Activated CD8-positive, alpha-beta memory T cell treated with anti-CD3 and anti-CD28 coated beads for 36 hours (primary cell): ENCODE results near the gene TEKTIP1. TPM values are rescaled to one million over a fixed set of nuclear protein-coding genes. Genes with fewer than 3 reads are reported as not detected.
"Not testable (repeated sequence)": the region's sequence is repeated elsewhere in the genome, so short reads cannot be mapped to it uniquely, and the experiment has no call there.

Experiments
- CTCF ChIA-PET: fragments of 350-600 bp; sonication (Branson Sonifier 250); formaldehyde crosslinking; loops from one replicate; lab custom pipeline; 2021; ENCODE audit warnings: antibody characterized with exemption; lab: Charles Lee
- POLR2A ChIA-PET: fragments of 350-600 bp; sonication (Branson Sonifier 250); formaldehyde crosslinking; loops from one replicate; lab custom pipeline; 2021; ENCODE audit warnings: antibody characterized with exemption; lab: Charles Lee
- total RNA-seq, 2 experiments: library from RNA; stranded (reverse); gene quantifications; one replicate each; pipeline ENCODE4 v1.2.3, GENCODE V29; 2021

TEKTIP1 gene
- total RNA-seq, 2 experiments from 2014 or later = 0.67 to 0.78 TPM

GRCh38 chr19:3547301-3547731 is 8.3 kb downstream of the TEKTIP1 start:
- ChIA-PET CTCF (interaction anchor here (1.5 to 4.7 kb wide), 3 partner anchors 10 to 39 kb away, joined by 3 to 43 read pairs (median 4); partner anchors contain the start of gene MFSD12), POLR2A (no interaction called here)

- ChIA-PET POLR2A (no interaction called here), CTCF (interaction anchor here (0.5 to 4.7 kb wide), 3 partner anchors 10 to 171 kb away, joined by 3 to 43 read pairs (median 7); partner anchors contain the start of gene MFSD12)
These were observed 8.9 kb downstream of the TEKTIP1 start for GRCh38 chr19:3547767-3548282.

GRCh38 chr19:3548606-3549005 is 9.6 kb downstream of the TEKTIP1 start:
- ChIA-PET POLR2A (no interaction called here), CTCF (interaction anchor here (0.5 to 4.7 kb wide), 3 partner anchors 9 to 171 kb away, joined by 3 to 43 read pairs (median 7); partner anchors contain the start of gene MFSD12)

DNA sequence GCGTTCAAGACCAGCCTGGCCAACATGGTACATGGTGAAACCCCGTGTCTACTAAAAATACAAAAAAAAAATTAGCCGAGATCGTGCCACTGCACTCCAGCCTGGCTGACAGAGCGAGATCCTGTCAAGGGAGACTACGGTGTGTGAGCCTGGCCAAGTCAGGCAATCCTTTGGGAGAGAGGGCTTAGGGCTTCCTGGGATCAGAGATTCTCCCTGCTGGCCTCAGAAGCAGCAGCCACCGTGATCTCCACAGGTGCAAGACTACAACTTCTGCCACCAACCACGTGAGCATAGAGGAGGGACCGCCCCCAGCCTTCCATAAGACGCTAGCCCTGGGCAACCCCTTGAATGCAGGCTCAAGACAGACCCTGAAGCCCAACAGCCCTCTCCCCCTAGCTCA is 10.8 kb downstream of the TEKTIP1 start:
- ChIA-PET POLR2A (interaction anchor here (1.1 kb wide), 1 partner anchor 11 kb away, joined by 3 read pairs; the partner anchor contains the start of gene TEKTIP1), CTCF (no interaction called here)

GRCh38 chr19:3550947-3551791 is 12.2 kb downstream of the TEKTIP1 start:
- ChIA-PET POLR2A (interaction anchor here (1.1 kb wide), 1 partner anchor 12 kb away, joined by 3 read pairs; the partner anchor contains the start of gene TEKTIP1), CTCF (no interaction called here)

DNA sequence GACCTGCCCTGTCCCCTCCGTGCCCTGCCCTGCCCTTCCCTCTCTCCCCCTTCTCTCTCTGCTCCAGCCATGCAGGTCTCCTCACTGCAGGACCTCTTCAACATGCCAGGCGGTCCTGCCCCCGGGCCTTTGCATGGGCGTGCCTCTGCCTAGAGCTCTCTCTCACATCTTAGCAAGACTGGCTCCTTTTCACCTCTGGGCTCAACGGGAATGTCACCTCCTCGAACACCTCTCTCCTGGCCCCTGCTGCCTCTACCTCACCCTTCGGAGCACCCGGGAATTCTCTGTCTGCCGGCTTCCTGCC is 12.8 kb downstream of the TEKTIP1 start:
- CTCF ChIA-PET = no interaction called here
- POLR2A ChIA-PET = no interaction called here

DNA sequence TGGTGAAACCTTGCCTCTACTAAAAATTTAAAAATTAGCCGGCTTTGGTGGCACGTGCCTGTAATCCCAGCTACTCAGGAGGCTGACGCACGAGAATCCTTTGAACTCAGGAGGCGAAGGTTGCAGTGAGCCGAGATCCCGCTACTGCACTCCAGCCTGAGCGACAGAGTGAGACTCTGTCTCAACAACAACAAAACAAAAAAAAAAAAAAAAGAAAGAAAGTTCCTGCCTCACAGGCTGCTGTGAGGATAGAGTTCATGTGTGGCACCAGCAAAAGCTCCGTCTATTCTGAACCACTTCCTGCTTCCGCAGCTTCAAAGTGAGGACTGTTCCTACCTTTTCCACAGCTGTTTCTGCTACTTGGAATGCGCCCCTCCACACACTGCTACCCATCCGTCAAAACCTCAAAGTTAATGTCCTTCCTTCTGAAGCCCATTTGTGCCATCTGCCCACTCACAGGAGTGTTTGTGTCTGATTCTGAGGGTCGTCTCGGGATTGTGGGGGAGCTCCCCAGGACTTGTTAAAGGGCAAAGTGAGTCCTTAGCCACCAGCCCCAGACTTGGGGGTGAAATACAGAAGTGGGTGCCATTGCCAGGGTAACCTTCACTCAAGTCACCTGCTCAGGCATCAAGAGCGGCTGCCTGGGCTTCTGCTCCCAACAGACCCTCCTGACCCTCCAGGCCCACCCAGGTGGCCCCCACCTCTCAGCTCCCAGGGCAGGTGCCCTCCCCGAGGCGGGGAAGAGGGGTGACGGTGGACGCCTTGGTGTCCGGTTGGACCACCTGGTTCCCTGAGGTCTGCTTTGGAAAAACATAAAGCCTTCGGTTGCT is 15.5 kb downstream of the TEKTIP1 start:
- ChIA-PET POLR2A (interaction anchor here (0.5 to 0.9 kb wide), 3 partner anchors 8 to 1556 kb away, joined by 4 to 7 read pairs (median 4); no protein-coding TSS in a partner anchor), CTCF (interaction anchor here (0.7 to 1.6 kb wide), 4 partner anchors 12 to 147 kb away, joined by 3 to 8 read pairs (median 4); partner anchors contain the start of gene TEKTIP1)

DNA sequence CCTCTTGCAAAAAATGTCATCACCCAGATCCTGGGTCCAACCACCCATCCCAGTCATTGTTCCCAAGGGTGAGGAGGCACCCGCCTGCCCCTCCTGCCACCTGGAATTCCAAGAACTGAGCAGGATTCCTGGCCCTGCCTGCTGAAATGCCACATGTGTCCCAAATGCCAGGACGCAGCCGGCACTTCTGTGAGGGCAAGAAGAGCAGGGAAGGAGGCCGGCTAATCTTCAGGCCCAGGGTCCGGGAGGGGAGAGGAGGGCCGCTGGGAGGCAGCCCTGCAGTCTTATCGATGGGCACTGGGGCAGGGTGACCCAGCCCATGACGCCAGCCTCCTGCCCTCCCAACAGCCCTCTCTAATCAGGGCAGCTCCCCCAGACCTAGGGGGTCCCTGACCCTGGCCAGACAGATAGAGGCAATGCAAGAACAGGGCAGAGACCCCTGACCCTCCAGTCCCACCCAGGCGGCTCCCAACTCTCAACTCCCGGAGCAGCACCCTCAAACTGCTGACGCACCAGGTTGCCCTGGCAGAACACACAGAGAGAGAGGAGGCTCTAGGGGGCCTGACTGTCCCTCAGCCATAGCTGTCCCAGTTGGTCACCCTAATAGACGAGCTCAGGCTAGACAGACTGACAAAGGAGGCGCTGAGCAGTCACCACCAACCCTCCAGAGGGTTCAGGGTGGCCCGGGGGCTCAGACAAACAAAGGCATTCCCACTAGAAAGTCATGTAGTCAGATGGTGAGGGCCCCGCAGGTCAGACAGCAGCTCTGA is 16.9 kb downstream of the TEKTIP1 start:
- CTCF ChIA-PET = interaction anchor here (0.6 to 5.2 kb wide), 5 partner anchors 9 to 116 kb away, joined by 3 to 43 read pairs (median 4); partner anchors contain the start of gene GIPC3
- POLR2A ChIA-PET = interaction anchor here (0.9 to 1.1 kb wide), 2 partner anchors 10 to 18 kb away, joined by 5 to 9 read pairs; no protein-coding TSS in a partner anchor

- POLR2A ChIA-PET = interaction anchor here (0.6 to 1.1 kb wide), 3 partner anchors 9 to 17 kb away, joined by 3 to 9 read pairs (median 5); no protein-coding TSS in a partner anchor
- CTCF ChIA-PET = interaction anchor here (0.6 to 5.2 kb wide), 7 partner anchors 10 to 115 kb away, joined by 3 to 43 read pairs (median 4); partner anchors contain the start of gene GIPC3
These were observed 17.5 kb downstream of the TEKTIP1 start for GRCh38 chr19:3556423-3556977.

- CTCF ChIA-PET = interaction anchor here (0.6 to 5.2 kb wide), 7 partner anchors 10 to 282 kb away, joined by 3 to 43 read pairs (median 4); partner anchors contain the start of gene GIPC3
- POLR2A ChIA-PET = interaction anchor here (0.6 to 1.1 kb wide), 3 partner anchors 8 to 17 kb away, joined by 3 to 9 read pairs (median 5); no protein-coding TSS in a partner anchor
These were observed 18.0 kb downstream of the TEKTIP1 start for GRCh38 chr19:3556978-3557460.

DNA sequence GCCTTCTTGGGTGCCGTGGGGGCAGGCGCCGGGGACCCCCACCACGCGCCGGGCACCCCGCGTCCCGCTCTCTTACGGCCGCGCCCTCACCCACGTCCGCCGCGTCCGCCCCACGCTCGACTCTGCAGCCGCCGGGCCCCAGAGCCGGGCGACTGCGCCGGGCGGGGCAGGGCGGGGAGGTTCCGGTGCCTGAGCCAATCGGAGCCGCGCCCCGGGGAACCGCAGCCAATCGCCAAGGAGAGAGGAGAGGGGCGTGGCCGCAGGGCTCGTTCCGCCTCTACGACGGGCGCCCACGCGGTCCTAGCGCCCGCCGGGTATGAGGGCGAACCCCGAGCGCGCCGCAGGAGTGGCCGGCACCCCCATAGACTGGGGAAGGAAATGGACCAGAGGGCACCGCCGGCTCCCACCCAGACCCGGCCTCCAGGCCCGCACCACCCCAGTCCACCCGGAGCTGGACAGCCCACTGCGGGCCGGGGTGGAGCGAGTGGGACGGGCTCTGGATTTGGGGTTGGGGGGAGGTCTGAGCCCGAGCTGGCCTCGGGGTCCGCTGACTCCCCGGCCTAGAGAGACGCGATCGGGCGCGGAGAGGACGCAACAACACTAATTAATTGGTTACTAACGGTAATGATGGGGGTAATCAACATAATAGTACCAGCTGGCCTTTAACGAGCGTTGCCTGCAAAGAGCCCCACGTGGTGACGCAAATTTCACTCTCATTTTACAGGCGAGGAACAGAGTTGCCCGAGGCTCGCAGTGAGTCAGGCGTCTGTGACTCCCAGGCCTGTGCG is 18.7 kb downstream of the TEKTIP1 start, which contains the start of gene MFSD12:
Gene MFSD12, minus strand, starts transcription at position 126 of the 788 bp plus-strand sequence. CDS start 183 bp downstream, outside the sequence.
- CTCF ChIA-PET = interaction anchor here (0.5 to 5.2 kb wide), 8 partner anchors 11 to 283 kb away, joined by 3 to 43 read pairs (median 4); no protein-coding TSS in a partner anchor
- POLR2A ChIA-PET = interaction anchor here (1.1 to 1.4 kb wide), 2 partner anchors 11 to 47 kb away, joined by 3 to 5 read pairs; no protein-coding TSS in a partner anchor

- ChIA-PET POLR2A (no interaction called here), CTCF (no interaction called here)
These were observed 24.9 kb downstream of the TEKTIP1 start for GRCh38 chr19:3563709-3564524.

DNA sequence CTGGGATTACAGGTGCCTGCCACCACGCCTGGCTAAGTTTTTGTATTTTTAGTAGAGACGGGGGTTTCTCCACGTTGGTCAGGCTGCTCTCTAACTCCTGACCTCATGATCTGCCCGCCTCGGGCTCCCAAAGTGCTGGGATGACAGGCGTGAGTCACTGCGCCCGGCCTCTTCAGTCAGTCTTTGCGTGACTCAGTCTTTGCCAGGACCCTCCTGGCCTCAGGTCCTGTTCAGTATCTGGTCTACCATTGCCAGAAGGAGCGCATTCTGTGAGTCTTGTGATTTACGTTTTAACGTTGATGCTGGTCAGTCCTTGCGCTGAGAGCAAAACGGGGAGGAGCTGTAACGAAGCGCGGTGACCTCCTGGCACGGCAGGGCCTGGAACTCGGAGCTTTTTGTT is 26.2 kb downstream of the TEKTIP1 start:
- ChIA-PET POLR2A (interaction anchor here (0.7 kb wide), 1 partner anchor 8 kb away, joined by 3 read pairs; no protein-coding TSS in a partner anchor), CTCF (interaction anchor here (0.6 kb wide), 1 partner anchor 16 kb away, joined by 3 read pairs; no protein-coding TSS in a partner anchor)

DNA sequence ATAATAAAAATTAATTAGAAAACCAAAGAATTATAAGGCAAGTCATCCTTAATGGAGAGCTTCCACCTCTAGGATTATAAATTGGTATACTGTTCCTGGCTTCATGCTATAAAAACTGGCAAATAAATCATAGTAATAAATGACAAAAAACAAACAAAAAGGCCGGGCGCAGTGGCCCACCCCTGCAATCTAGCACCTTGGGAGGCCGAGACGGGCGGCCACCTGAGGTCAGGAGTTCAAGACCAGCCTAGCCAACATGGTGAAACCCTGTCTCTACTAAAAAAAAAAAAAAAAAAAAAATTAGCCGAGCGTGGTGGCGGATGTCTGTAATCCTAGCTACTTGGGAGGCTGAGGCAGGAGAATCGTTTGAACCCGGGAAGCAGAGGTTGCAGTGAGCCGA is 31.1 kb downstream of the TEKTIP1 start:
- CTCF ChIA-PET = interaction anchor here (0.5 to 0.7 kb wide), 2 partner anchors 70 to 106 kb away, joined by 3 read pairs; partner anchors contain the start of gene DOHH
- POLR2A ChIA-PET = not testable (repeated sequence)

DNA sequence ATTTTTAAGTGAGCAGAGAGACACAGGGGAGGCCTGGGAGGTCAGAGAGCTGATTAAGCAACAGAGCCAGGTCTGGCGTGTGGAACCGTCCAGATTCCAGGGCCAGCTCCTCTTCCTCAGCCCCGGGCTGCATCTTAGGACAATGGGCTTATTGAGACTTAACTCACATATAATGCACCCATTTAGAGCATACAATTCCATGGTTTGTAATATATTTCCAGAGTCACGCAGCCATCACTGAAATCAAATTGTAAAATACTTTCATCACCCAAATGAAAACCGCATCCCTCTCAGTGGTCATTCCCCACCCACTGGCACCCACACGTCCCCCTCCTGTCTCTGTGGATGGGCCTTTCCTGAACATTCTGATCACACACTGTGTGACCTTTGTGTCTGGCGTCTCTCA is 31.6 kb downstream of the TEKTIP1 start:
- ChIA-PET CTCF (interaction anchor here (0.5 to 0.7 kb wide), 2 partner anchors 70 to 106 kb away, joined by 3 read pairs; partner anchors contain the start of gene DOHH), POLR2A (no interaction called here)
